HepG2 (cell line): ENCODE measurements around the gene P4HTM. TPM values are rescaled to one million over a fixed set of nuclear protein-coding genes. Genes with fewer than 3 reads are reported as not detected.

Experiments used
- ARNT ChIP-seq: fragments of 450-650 bp; IDR thresholded peaks from 2 replicates; pipeline ENCODE4 v1.6.1; 2017
- CBX5 ChIP-seq: sonication (generic); formaldehyde crosslinking; IDR thresholded peaks from 2 replicates; pipeline ENCODE4 v1.4.0; 2020; ENCODE audit warnings: missing genetic modification reagents, borderline replicate concordance
- CCAR2 ChIP-seq: fragments of 200-400 bp; formaldehyde crosslinking; optimal IDR thresholded peaks from 2 replicates; pipeline ENCODE3; 2018; ENCODE audit warnings: low read depth, mild to moderate bottlenecking, low read length, moderate library complexity
- CCDC6 ChIP-seq: sonication (generic); formaldehyde crosslinking; IDR thresholded peaks from 2 replicates; pipeline ENCODE4 v1.8.1; 2022; ENCODE audit warnings: mild to moderate bottlenecking, missing genetic modification reagents, moderate library complexity
- CEBPB ChIP-seq: IDR thresholded peaks from 2 replicates; pipeline ENCODE4 v1.6.1; 2011; ENCODE audit warnings: low read depth, low read length, improper control_type of control experiment, borderline replicate concordance
- DPF2 ChIP-seq: sonication (generic); formaldehyde crosslinking; IDR thresholded peaks from 2 replicates; pipeline ENCODE4 v1.4.0; 2020; ENCODE audit warnings: mild to moderate bottlenecking, low read depth, missing genetic modification reagents, borderline replicate concordance
- ELF3 ChIP-seq: IDR thresholded peaks from 2 replicates; pipeline ENCODE4 v1.6.1; 2016; ENCODE audit warnings: missing genetic modification reagents, missing compliant biosample characterization
- GATAD1 ChIP-seq: IDR thresholded peaks from 2 replicates; pipeline ENCODE4 v1.6.1; 2016; ENCODE audit warnings: missing genetic modification reagents, missing compliant biosample characterization
- GLI4 ChIP-seq: sonication (generic); formaldehyde crosslinking; IDR thresholded peaks from 2 replicates; pipeline ENCODE4 v1.5.1; 2020; ENCODE audit warnings: missing genetic modification reagents, mild to moderate bottlenecking, moderate library complexity, borderline replicate concordance
- PAF1 ChIP-seq: IDR thresholded peaks from 2 replicates; pipeline ENCODE4 v1.6.1; 2016; ENCODE audit warnings: missing genetic modification reagents, missing compliant biosample characterization
- ZBTB21 ChIP-seq: sonication (generic); formaldehyde crosslinking; IDR thresholded peaks from 2 replicates; pipeline ENCODE4 v1.4.0; 2020; ENCODE audit warnings: missing genetic modification reagents
- ZNF136 ChIP-seq: sonication (generic); formaldehyde crosslinking; IDR thresholded peaks from 2 replicates; pipeline ENCODE4 v1.8.1; 2022; ENCODE audit warnings: low read depth, mild to moderate bottlenecking, moderate library complexity, missing genetic modification reagents
- ZNF17 ChIP-seq: sonication (generic); formaldehyde crosslinking; IDR thresholded peaks from 2 replicates; pipeline ENCODE4 v1.5.0; 2020; ENCODE audit warnings: mild to moderate bottlenecking, missing genetic modification reagents
- ZNF430 ChIP-seq: sonication (generic); formaldehyde crosslinking; IDR thresholded peaks from 2 replicates; pipeline ENCODE4 v1.9.0; 2021; ENCODE audit warnings: mild to moderate bottlenecking, missing genetic modification reagents
- ZNF451 ChIP-seq: sonication (generic); formaldehyde crosslinking; IDR thresholded peaks from 2 replicates; pipeline ENCODE4 v1.5.0; 2020; ENCODE audit warnings: mild to moderate bottlenecking, missing genetic modification reagents
- ZNF564 ChIP-seq: sonication (generic); formaldehyde crosslinking; IDR thresholded peaks from 2 replicates; pipeline ENCODE4 v1.8.1; 2023; ENCODE audit warnings: mild to moderate bottlenecking, missing genetic modification reagents
- ZNF790 ChIP-seq: sonication (generic); formaldehyde crosslinking; IDR thresholded peaks from 2 replicates; pipeline ENCODE4 v1.8.0; 2022; ENCODE audit warnings: missing genetic modification reagents, mild to moderate bottlenecking, borderline replicate concordance
- ZSCAN25 ChIP-seq: sonication (generic); formaldehyde crosslinking; IDR thresholded peaks from 2 replicates; pipeline ENCODE4 v1.8.0; 2022; ENCODE audit warnings: mild to moderate bottlenecking, missing genetic modification reagents
- polyA plus RNA-seq, 8 experiments: library from polyadenylated mRNA; depleted of rRNA in 3 of 8; stranded (reverse) in 7 of 8; unstranded in 1 of 8; fragments of >200 nt; fragmentation: Illumina TruSeq in 4 of 8; extraction: Trizol in 4 of 8; gene quantifications; 2 replicates each; pipeline versions ENCODE4 v1.2.1 to v1.2.3, GENCODE V29; 2011 to 2016; ENCODE audit warnings: low read depth in 4 of 8, missing spikeins in 1 of 8, mixed read lengths in 1 of 8; ENCODE audit not compliant: insufficient read depth in 1 of 8
- total RNA-seq, 5 experiments: library from RNA; depleted of rRNA; stranded (reverse); fragments of >200 nt; fragmentation: Illumina TruSeq; extraction: Trizol; gene quantifications; 2 replicates each; pipeline ENCODE4 v1.2.3, GENCODE V29; 2016; ENCODE audit warnings: low read depth in 1 of 5
- TF ChIP-seq, protein P1 (sequence below): sonication (generic); formaldehyde crosslinking; IDR thresholded peaks from 2 replicates; pipeline ENCODE4 v1.8.0; 2023; ENCODE audit warnings: mild to moderate bottlenecking, missing genetic modification reagents
- TF ChIP-seq, protein P2 (sequence below): sonication (generic); formaldehyde crosslinking; IDR thresholded peaks from 2 replicates; pipeline ENCODE4 v1.5.1; 2020; ENCODE audit warnings: missing genetic modification reagents, mild to moderate bottlenecking, borderline replicate concordance
- TF ChIP-seq, protein P3 (sequence below): fragments of 450-650 bp; IDR thresholded peaks from 2 replicates; pipeline ENCODE4 v1.6.1; 2017
- TF ChIP-seq, protein P4 (sequence below): sonication (generic); formaldehyde crosslinking; IDR thresholded peaks from 2 replicates; pipeline ENCODE4 v1.5.0; 2020; ENCODE audit warnings: mild to moderate bottlenecking, missing genetic modification reagents
- TF ChIP-seq, protein P5 (sequence below): sonication (generic); formaldehyde crosslinking; IDR thresholded peaks from 2 replicates; pipeline ENCODE4 v1.5.0; 2020; ENCODE audit warnings: missing genetic modification reagents

Gene P4HTM
- total and polyA plus RNA-seq, 2 of the 13 experiments (the other 11 are each of a cell fraction or from before 2014, with no cell fraction given) = 0.01 TPM; not detected in 1

DNA sequence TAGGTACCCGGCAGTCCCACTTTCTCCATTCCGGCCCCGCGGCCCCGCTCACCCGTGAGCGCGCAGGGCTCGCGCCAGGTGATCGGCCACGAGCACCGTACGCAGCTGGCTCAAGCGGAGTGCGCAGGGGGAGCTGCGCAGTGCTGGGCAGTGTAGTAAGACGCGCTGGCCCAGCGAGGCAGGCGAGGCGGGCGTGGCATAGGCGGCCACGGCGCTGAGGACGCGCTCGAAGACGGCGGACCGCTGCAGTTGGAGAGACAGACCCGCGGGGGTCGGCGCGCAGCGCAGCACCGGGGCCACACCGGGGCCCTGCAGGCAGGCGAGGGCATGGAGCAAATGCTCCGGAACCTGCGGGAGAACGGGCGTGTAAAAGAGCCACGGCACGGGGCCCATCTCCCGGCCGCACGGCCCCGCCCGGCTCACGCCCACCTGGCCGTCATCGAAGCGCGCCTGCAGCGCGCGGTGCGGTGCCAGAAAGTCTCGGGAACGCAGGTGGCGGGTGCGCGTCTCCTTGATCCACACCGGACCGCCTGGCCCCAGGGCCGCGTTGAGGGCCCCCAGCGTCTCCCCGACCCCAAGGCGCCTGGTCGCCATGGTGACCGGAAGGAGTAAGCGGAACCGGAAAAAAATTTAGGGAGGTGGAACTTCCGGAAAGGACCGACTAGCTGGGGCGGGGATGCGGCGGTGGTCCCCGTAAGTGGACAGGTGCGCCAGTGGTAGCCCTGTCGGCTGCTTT lies 28.1 kb downstream of the P4HTM start, which contains the start of gene DALRD3 (continued):
- TF ChIP-seq, protein P1, sequence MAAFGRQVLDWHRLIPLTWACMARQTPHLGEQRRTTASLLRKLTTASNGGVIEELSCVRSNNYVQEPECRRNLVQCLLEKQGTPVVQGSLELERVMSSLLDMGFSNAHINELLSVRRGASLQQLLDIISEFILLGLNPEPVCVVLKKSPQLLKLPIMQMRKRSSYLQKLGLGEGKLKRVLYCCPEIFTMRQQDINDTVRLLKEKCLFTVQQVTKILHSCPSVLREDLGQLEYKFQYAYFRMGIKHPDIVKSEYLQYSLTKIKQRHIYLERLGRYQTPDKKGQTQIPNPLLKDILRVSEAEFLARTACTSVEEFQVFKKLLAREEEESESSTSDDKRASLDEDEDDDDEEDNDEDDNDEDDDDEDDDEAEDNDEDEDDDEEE (CRISPR knock-in tag) = no peak
- TF ChIP-seq DPF2 (CRISPR knock-in tag) (peak; percentile 39; the same call in 1 of the 2 replicates), ZNF564 (CRISPR knock-in tag) (peak; percentile 78; the same call in 1 of the 2 replicates), ZBTB21 (no peak), CEBPB (no peak), ZNF136 (CRISPR knock-in tag) (no peak), PAF1 (CRISPR knock-in tag) (no peak), ZNF430 (CRISPR knock-in tag) (0 out of 2 replicates have a peak, but pooled peaks have one; percentile 27), ZNF451 (CRISPR knock-in tag) (no peak), ARNT (no peak), GATAD1 (CRISPR knock-in tag) (peak; percentile 77), ZSCAN25 (no peak), CCAR2 (no peak), CBX5 (no peak), ZNF790 (CRISPR knock-in tag) (no peak), CCDC6 (CRISPR knock-in tag) (peak; percentile 63; the same call in 1 of the 2 replicates), GLI4 (CRISPR knock-in tag) (no peak), ELF3 (CRISPR knock-in tag) (0 out of 2 replicates have a peak, but pooled peaks have one; percentile 61), ZNF17 (no peak)
- TF ChIP-seq, protein P2, sequence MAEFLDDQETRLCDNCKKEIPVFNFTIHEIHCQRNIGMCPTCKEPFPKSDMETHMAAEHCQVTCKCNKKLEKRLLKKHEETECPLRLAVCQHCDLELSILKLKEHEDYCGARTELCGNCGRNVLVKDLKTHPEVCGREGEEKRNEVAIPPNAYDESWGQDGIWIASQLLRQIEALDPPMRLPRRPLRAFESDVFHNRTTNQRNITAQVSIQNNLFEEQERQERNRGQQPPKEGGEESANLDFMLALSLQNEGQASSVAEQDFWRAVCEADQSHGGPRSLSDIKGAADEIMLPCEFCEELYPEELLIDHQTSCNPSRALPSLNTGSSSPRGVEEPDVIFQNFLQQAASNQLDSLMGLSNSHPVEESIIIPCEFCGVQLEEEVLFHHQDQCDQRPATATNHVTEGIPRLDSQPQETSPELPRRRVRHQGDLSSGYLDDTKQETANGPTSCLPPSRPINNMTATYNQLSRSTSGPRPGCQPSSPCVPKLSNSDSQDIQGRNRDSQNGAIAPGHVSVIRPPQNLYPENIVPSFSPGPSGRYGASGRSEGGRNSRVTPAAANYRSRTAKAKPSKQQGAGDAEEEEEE (CRISPR knock-in tag) = no peak
- TF ChIP-seq, protein P3, sequence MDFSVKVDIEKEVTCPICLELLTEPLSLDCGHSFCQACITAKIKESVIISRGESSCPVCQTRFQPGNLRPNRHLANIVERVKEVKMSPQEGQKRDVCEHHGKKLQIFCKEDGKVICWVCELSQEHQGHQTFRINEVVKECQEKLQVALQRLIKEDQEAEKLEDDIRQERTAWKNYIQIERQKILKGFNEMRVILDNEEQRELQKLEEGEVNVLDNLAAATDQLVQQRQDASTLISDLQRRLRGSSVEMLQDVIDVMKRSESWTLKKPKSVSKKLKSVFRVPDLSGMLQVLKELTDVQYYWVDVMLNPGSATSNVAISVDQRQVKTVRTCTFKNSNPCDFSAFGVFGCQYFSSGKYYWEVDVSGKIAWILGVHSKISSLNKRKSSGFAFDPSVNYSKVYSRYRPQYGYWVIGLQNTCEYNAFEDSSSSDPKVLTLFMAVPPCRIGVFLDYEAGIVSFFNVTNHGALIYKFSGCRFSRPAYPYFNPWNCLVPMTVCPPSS = no peak
- TF ChIP-seq, protein P4, sequence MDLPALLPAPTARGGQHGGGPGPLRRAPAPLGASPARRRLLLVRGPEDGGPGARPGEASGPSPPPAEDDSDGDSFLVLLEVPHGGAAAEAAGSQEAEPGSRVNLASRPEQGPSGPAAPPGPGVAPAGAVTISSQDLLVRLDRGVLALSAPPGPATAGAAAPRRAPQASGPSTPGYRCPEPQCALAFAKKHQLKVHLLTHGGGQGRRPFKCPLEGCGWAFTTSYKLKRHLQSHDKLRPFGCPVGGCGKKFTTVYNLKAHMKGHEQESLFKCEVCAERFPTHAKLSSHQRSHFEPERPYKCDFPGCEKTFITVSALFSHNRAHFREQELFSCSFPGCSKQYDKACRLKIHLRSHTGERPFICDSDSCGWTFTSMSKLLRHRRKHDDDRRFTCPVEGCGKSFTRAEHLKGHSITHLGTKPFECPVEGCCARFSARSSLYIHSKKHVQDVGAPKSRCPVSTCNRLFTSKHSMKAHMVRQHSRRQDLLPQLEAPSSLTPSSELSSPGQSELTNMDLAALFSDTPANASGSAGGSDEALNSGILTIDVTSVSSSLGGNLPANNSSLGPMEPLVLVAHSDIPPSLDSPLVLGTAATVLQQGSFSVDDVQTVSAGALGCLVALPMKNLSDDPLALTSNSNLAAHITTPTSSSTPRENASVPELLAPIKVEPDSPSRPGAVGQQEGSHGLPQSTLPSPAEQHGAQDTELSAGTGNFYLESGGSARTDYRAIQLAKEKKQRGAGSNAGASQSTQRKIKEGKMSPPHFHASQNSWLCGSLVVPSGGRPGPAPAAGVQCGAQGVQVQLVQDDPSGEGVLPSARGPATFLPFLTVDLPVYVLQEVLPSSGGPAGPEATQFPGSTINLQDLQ (CRISPR knock-in tag) = peak; percentile 49
- TF ChIP-seq, protein P5, sequence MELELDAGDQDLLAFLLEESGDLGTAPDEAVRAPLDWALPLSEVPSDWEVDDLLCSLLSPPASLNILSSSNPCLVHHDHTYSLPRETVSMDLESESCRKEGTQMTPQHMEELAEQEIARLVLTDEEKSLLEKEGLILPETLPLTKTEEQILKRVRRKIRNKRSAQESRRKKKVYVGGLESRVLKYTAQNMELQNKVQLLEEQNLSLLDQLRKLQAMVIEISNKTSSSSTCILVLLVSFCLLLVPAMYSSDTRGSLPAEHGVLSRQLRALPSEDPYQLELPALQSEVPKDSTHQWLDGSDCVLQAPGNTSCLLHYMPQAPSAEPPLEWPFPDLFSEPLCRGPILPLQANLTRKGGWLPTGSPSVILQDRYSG (CRISPR knock-in tag) = no peak
